K562 (cell line): ENCODE data around the gene HMSD.

Source experiments
- CTCF ChIP-seq, 3 experiments: IDR thresholded peaks in 2 of 3; conservative IDR thresholded peaks in 1 of 3; 2 replicates each; pipeline ENCODE4 v1.5.1; 2011 to 2012; ENCODE audit warnings: low read length in 3 of 3, mild to moderate bottlenecking in 3 of 3, control low read depth in 2 of 3, improper control_type of control experiment in 1 of 3, inconsistent platforms in 1 of 3, low read depth in 1 of 3, mixed read lengths in 1 of 3, moderate library complexity in 1 of 3; ENCODE audit not compliant: insufficient read depth in 2 of 3
- GABPA ChIP-seq: fragments of 200-800 bp; sonication (Bioruptor generic); conservative IDR thresholded peaks from 2 replicates; pipeline ENCODE4 v1.6.1; 2016; ENCODE audit warnings: low read depth, missing genetic modification characterization, missing compliant biosample characterization
- POLR2AphosphoS5 ChIP-seq: IDR thresholded peaks from 2 replicates; pipeline ENCODE4 v1.6.1; 2011; ENCODE audit warnings: mild to moderate bottlenecking, low read depth, low read length, moderate library complexity; ENCODE audit not compliant: control insufficient read depth, insufficient read depth
- TF ChIP-seq, protein P1 (sequence below): fragments of 250-450 bp; sonication (Bioruptor Pico); IDR thresholded peaks from 2 replicates; pipeline ENCODE4 v1.5.1; 2021; ENCODE audit warnings: mild to moderate bottlenecking

- TF ChIP-seq CTCF (IDR thresholded peaks at IDR 0.05 in 2 of 3, conservative IDR thresholded peaks at IDR 0.05 in 1 of 3; ENCODE audit: insufficient read depth in 2 of 3, low read depth in 1 of 3, low read length in 3 of 3), result no peak
- TF ChIP-seq POLR2AphosphoS5, result no peak
- TF ChIP-seq GABPA (tag), result no peak
- TF ChIP-seq, protein P1, sequence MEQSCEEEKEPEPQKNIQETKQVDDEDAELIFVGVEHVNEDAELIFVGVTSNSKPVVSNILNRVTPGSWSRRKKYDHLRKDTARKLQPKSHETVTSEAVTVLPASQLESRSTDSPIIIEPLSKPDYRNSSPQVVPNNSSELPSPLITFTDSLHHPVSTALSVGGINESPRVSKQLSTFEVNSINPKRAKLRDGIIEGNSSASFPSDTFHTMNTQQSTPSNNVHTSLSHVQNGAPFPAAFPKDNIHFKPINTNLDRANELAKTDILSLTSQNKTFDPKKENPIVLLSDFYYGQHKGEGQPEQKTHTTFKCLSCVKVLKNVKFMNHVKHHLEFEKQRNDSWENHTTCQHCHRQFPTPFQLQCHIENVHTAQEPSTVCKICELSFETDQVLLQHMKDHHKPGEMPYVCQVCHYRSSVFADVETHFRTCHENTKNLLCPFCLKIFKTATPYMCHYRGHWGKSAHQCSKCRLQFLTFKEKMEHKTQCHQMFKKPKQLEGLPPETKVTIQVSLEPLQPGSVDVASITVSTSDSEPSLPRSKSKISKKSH (CRISPR knock-in tag), result no peak
These were observed 43.6 kb downstream of the HMSD start for GRCh38 chr18:63992751-63993150.
